Spleen (tissue), 7 donors: ENCODE data around the gene EIF5B.

Experiments used
- CTCF ChIP-seq, 11 experiments: fragments of 200-600 bp in 7 of 11; fragments of 450-650 bp in 4 of 11; sonication (generic) in 4 of 11; IDR thresholded peaks in 8 of 11; conservative IDR thresholded peaks in 3 of 11; 1 replicate in 7 of 11; 2 replicates in 4 of 11; pipeline versions ENCODE4 v1.4.0 to v1.8.0; 2016 to 2021; ENCODE audit warnings: antibody characterized with exemption in 11 of 11, inconsistent platforms in 4 of 11, mild to moderate bottlenecking in 1 of 11
- POLR2A ChIP-seq, 3 donors: fragments of 450-650 bp; IDR thresholded peaks; one replicate each; pipeline ENCODE4 v1.5.1; 2017; ENCODE audit warnings: antibody characterized with exemption in 3 of 3, mild to moderate bottlenecking in 1 of 3
- donor health status: DM: no; HTN: no; CAD: no; lungs with moderate emphysema.
- donor health status: DM: no; HTN: no; CAD: no.
- donor health status: DM: no; HTN: no; CAD: no.

DNA sequence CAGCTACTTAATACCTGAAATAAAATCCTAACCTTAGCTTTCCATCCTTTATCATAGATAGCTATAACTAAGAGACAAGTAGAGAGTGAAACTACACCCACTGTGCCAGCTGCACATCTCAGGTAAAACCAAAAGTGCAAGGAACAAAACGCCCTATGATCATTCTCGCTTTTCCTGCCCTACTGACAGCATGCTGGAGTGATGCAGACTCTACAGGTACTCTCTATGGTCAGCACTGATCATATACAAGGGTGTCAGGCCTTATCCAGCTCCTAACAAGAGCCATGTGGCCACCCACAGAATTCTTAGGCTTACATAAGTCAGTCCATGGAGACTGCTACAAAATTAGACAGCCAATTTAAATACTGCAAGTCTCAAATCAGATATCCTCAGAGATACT lies 107.0 kb downstream of the EIF5B start:
- TF ChIP-seq CTCF (IDR thresholded peaks at IDR 0.05 in 8 of 11, conservative IDR thresholded peaks at IDR 0.05 in 3 of 11) (no peak), POLR2A (IDR thresholded peaks at IDR 0.05) (no peak)
